Fibroblast of peridontal ligament (primary cell): Measurements from ENCODE around the gene DYSF.

Source experiments
- DNase-seq: peaks from one replicate; pipeline ENCODE4 v3.0.0-alpha.2; 2010; ENCODE audit errors: extremely low read depth

DYSF gene

GRCh38 chr2:71530211-71530610, 76.8 kb downstream of the DYSF start:
- no peak for DNase-seq

GRCh38 chr2:71530641-71531332, 77.4 kb downstream of the DYSF start:
- peak; percentile 46 for DNase-seq

- no peak for DNase-seq
Observed at GRCh38 chr2:71531522-71532047, 78.2 kb downstream of the DYSF start.

GRCh38 chr2:71532327-71532726, 79.0 kb downstream of the DYSF start:
- DNase-seq, result no peak

GRCh38 chr2:71534201-71534600, 80.8 kb downstream of the DYSF start:
- no peak for DNase-seq

- no peak for DNase-seq
Observed at GRCh38 chr2:71534826-71535225, 81.5 kb downstream of the DYSF start.

GRCh38 chr2:71535526-71535925, 82.2 kb downstream of the DYSF start:
- no peak for DNase-seq

- DNase-seq, result peak; percentile 61
Observed at GRCh38 chr2:71536226-71536671, 82.9 kb downstream of the DYSF start.

- DNase-seq, result no peak
Observed at GRCh38 chr2:71538241-71538640, 84.9 kb downstream of the DYSF start.

GRCh38 chr2:71538656-71539265, 85.4 kb downstream of the DYSF start:
- DNase-seq, result no peak

GRCh38 chr2:71540818-71541217, 87.5 kb downstream of the DYSF start:
- DNase-seq, result no peak

- DNase-seq, result no peak
Observed at GRCh38 chr2:71544919-71545571, 91.7 kb downstream of the DYSF start.

- DNase-seq, result peak; percentile 61
Observed at GRCh38 chr2:71545572-71546274, 92.4 kb downstream of the DYSF start.

GRCh38 chr2:71546275-71546638, 92.9 kb downstream of the DYSF start:
- DNase-seq, result no peak

- no peak for DNase-seq
Observed at GRCh38 chr2:71546777-71547281, 93.5 kb downstream of the DYSF start.

- no peak for DNase-seq
Observed at GRCh38 chr2:71547616-71548285, 94.4 kb downstream of the DYSF start.

- peak; percentile 56 for DNase-seq
Observed at GRCh38 chr2:71548646-71549425, 95.5 kb downstream of the DYSF start.

GRCh38 chr2:71550801-71551630, 97.7 kb downstream of the DYSF start:
- no peak for DNase-seq

- no peak for DNase-seq
Observed at GRCh38 chr2:71551631-71551915, 98.2 kb downstream of the DYSF start.

- no peak for DNase-seq
Observed at GRCh38 chr2:71552356-71552755, 99.0 kb downstream of the DYSF start.
